ENCODE results near the gene PTPRZ1. TPM values are rescaled to one million over a fixed set of nuclear protein-coding genes. Genes with fewer than 3 reads are reported as not detected.

PTPRZ1 gene
- total and polyA plus RNA-seq, 2 of the 13 experiments (the other 11 are each of a cell fraction or from before 2014, with no cell fraction given), result not detected

GRCh38 chr7:122033641-122034040 is 160.7 kb downstream of the PTPRZ1 start (continued):
- TF ChIP-seq ZBED4 (CRISPR knock-in tag; IDR thresholded peaks at IDR 0.05; ENCODE audit: borderline replicate concordance), result no peak

- CTCF ChIA-PET (ENCODE audit: low intra/inter-chr PET ratio, low total read pairs), result no interaction called here
- WGBS (ENCODE audit: low lambda C conversion rate), result 0% methylated on average over 1 of the region's 1 CpG
Measured at GRCh38 chr7:122035876-122036275, 162.9 kb downstream of the PTPRZ1 start.

More at GRCh38 chr7:122035876-122036275, 162.9 kb downstream of the PTPRZ1 start:
- Histone ChIP-seq H3K4me3 (replicated peaks in 1 of 3; ENCODE audit: insufficient read depth in 1 of 3, low read depth in 2 of 3, low read length in 3 of 3) (no peak overlapping the region), H3K27ac (ENCODE audit: extremely low read length, insufficient read depth, low read length) (no peak overlapping the region), H3K9ac (ENCODE audit: insufficient read depth, low read depth, low read length) (no peak overlapping the region), H3K4me2 (ENCODE audit: low read depth, low read length) (no peak overlapping the region), H4K20me1 (ENCODE audit: insufficient read depth, low read length) (no peaks in the 10 kb centered on the region), H3K4me1 (ENCODE audit: insufficient read depth, low read length) (no peaks in the 10 kb centered on the region), H3K79me2 (ENCODE audit: insufficient read depth, low read length) (no peaks in the 10 kb centered on the region), H3K9me3 (ENCODE audit: low read length) (no peaks in the 10 kb centered on the region), H3K27me3 (ENCODE audit: control insufficient read depth in 1 of 2, insufficient read depth in 2 of 2, low read length in 2 of 2) (no peaks in the 10 kb centered on the region), H2AFZ (ENCODE audit: low read length) (no peak overlapping the region), H3K36me3 (replicated peaks in 1 of 2; ENCODE audit: control insufficient read depth in 1 of 2, insufficient read depth in 2 of 2, low read length in 2 of 2) (no peaks in the 10 kb centered on the region)
- DNase-seq (ENCODE audit: low spot score) (no peak), FAIRE-seq (no peak), ATAC-seq (no peak)
- BruUV-seq (replicated peaks), result no TSS peak
- intact Hi-C loops (cut with micrococcal nuclease; ENCODE audit: unreplicated experiment) (no loop called here), in situ Hi-C loops (cut with HindIII; ENCODE audit: extremely low pct_ligation_motif_present, low pct_unique_long_range_greater_than_20kb) (no loop called here)
- TF ChIP-seq HINFP (CRISPR knock-in tag; IDR thresholded peaks at IDR 0.05; ENCODE audit: low read depth) (no peak), ZNF12 (CRISPR knock-in tag; IDR thresholded peaks at IDR 0.05) (no peak), MEF2D (CRISPR knock-in tag; IDR thresholded peaks at IDR 0.05) (no peak), ZNF574 (CRISPR knock-in tag; IDR thresholded peaks at IDR 0.05) (no peak), SYNCRIP (IDR thresholded peaks at IDR 0.05; ENCODE audit: insufficient read depth, low read depth, low read length) (no peak), SRY (CRISPR knock-in tag; IDR thresholded peaks at IDR 0.05) (no peak), GPN1 (CRISPR knock-in tag; IDR thresholded peaks at IDR 0.05; ENCODE audit: borderline replicate concordance) (no peak), HHEX (CRISPR knock-in tag; IDR thresholded peaks at IDR 0.05) (no peak), ZNF569 (CRISPR knock-in tag; IDR thresholded peaks at IDR 0.05; ENCODE audit: borderline replicate concordance) (no peak), HNRNPK (IDR thresholded peaks at IDR 0.05; ENCODE audit: low read depth, low read length, poor library complexity, severe bottlenecking) (no peak), ZBTB20 (CRISPR knock-in tag; IDR thresholded peaks at IDR 0.05; ENCODE audit: borderline replicate concordance, low read depth) (no peak), ZNF788 (CRISPR knock-in tag; IDR thresholded peaks at IDR 0.05; ENCODE audit: borderline replicate concordance) (no peak), ZBTB1 (CRISPR knock-in tag; IDR thresholded peaks at IDR 0.05; ENCODE audit: borderline replicate concordance) (no peak), SP2 (CRISPR knock-in tag; IDR thresholded peaks at IDR 0.05) (no peak), ZNF816 (CRISPR knock-in tag; IDR thresholded peaks at IDR 0.05; ENCODE audit: borderline replicate concordance) (no peak)
- POLR2A ChIA-PET, result no interaction called here
